OCI-LY1 (cell line): ENCODE measurements around the gene ZDHHC12.

ENCODE experiments used
- H2AFZ ChIP-seq: fragments of 200-600 bp; sonication (generic), shearing (Covaris generic); 2 replicates; pipeline ENCODE4 v1.6.0; 2014; ENCODE audit warnings: antibody characterized with exemption, mild to moderate bottlenecking, low read length
- H3F3A ChIP-seq: fragments of 200-600 bp; sonication (generic), shearing (Covaris generic); 2 replicates; pipeline ENCODE4 v1.6.0; 2014; ENCODE audit warnings: mild to moderate bottlenecking, antibody characterized with exemption, low read length, moderate library complexity; ENCODE audit not compliant: insufficient read depth
- H3K27ac ChIP-seq: fragments of 200-600 bp; sonication (generic); 2 replicates; pipeline ENCODE4 v1.5.1; 2014; ENCODE audit warnings: low read length, mixed run types, mild to moderate bottlenecking, low read depth; ENCODE audit not compliant: poor library complexity, severe bottlenecking
- H3K27me3 ChIP-seq: fragments of 200-600 bp; sonication (generic); 2 replicates; pipeline ENCODE4 v1.6.0; 2014; ENCODE audit warnings: antibody characterized with exemption, mild to moderate bottlenecking, low read length, moderate library complexity; ENCODE audit not compliant: insufficient read depth
- H3K36me3 ChIP-seq: fragments of 200-600 bp; sonication (generic); 2 replicates; pipeline ENCODE4 v1.6.1; 2014; ENCODE audit warnings: mild to moderate bottlenecking, antibody characterized with exemption, low read length, moderate library complexity, mixed read lengths; ENCODE audit not compliant: insufficient read depth
- H3K4me1 ChIP-seq: fragments of 200-600 bp; sonication (generic); 2 replicates; pipeline ENCODE4 v1.5.1; 2014; ENCODE audit warnings: mild to moderate bottlenecking, low read length, moderate library complexity; ENCODE audit not compliant: insufficient read depth, severe bottlenecking
- H3K4me2 ChIP-seq: fragments of 200-600 bp; sonication (generic), shearing (Covaris generic); 2 replicates; pipeline ENCODE4 v1.6.1; 2014; ENCODE audit warnings: low read length
- H3K4me3 ChIP-seq: fragments of 200-600 bp; sonication (generic); 2 replicates; pipeline ENCODE4 v1.5.1; 2014; ENCODE audit warnings: low read length, low read depth, mild to moderate bottlenecking, mixed read lengths; ENCODE audit not compliant: poor library complexity, severe bottlenecking
- H3K79me2 ChIP-seq: fragments of 200-600 bp; shearing (Covaris generic); 2 replicates; pipeline ENCODE4 v1.6.1; 2016; ENCODE audit warnings: mixed run types, low read length, mixed read lengths; ENCODE audit not compliant: insufficient read depth
- H3K9ac ChIP-seq: fragments of 200-600 bp; sonication (generic), shearing (Covaris generic); 2 replicates; pipeline ENCODE4 v1.6.1; 2014; ENCODE audit warnings: mild to moderate bottlenecking, low read length, mixed read lengths
- H3K9me2 ChIP-seq: fragments of 200-600 bp; sonication (generic), shearing (Covaris generic); 2 replicates; pipeline ENCODE4 v1.6.1; 2014; ENCODE audit warnings: low read depth, mild to moderate bottlenecking, low read length, mixed read lengths
- H3K9me3 ChIP-seq: fragments of 200-600 bp; shearing (Covaris generic); 2 replicates; pipeline ENCODE4 v1.6.1; 2014; ENCODE audit warnings: low read length, mixed read lengths
- H4K20me1 ChIP-seq: fragments of 200-600 bp; sonication (generic), shearing (Covaris generic); 2 replicates; pipeline ENCODE4 v1.6.0; 2016; ENCODE audit warnings: mild to moderate bottlenecking, low read length; ENCODE audit not compliant: insufficient read depth
- CTCF ChIP-seq: fragments of 200-600 bp; sonication (generic), shearing (Covaris generic); IDR thresholded peaks from 2 replicates; pipeline ENCODE4 v1.5.1; 2017; ENCODE audit warnings: mild to moderate bottlenecking, antibody characterized with exemption, low read length, moderate library complexity, mixed read lengths
- EZH2 ChIP-seq: fragments of 200-600 bp; sonication (generic), shearing (Covaris generic); IDR thresholded peaks from 2 replicates; pipeline ENCODE4 v1.8.0; 2017; ENCODE audit warnings: borderline replicate concordance, mixed run types, mild to moderate bottlenecking, antibody characterized with exemption, low read length, moderate library complexity, mixed read lengths

The ZDHHC12 gene

GRCh38 chr9:128757602-128758001 lies 33.7 kb upstream of the ZDHHC12 start:
- H3K4me2 ChIP-seq = no peak overlapping the region
- H3K36me3 ChIP-seq = peaks cover 7% of the 10 kb centered on the region; the same call in 1 of the 2 replicates
- H3K9ac ChIP-seq = no peak overlapping the region
- H3F3A ChIP-seq = 0 out of 2 replicates have a peak, but pooled peaks cover 3% of the 10 kb centered on the region
- H2AFZ ChIP-seq = no peak overlapping the region
- H3K4me3 ChIP-seq = no peak overlapping the region
- H3K9me2 ChIP-seq = no peaks in the 10 kb centered on the region
- H3K9me3 ChIP-seq = no peaks in the 10 kb centered on the region
- TF ChIP-seq CTCF (no peak), EZH2 (no peak)
- no peaks in the 10 kb centered on the region for H4K20me1 ChIP-seq
- no peaks in the 10 kb centered on the region for H3K79me2 ChIP-seq
- no peak overlapping the region for H3K27ac ChIP-seq
- H3K27me3 ChIP-seq = no peaks in the 10 kb centered on the region
- H3K4me1 ChIP-seq = no peaks in the 10 kb centered on the region

GRCh38 chr9:128753627-128754026 lies 29.7 kb upstream of the ZDHHC12 start:
- Histone ChIP-seq H3K27me3 (no peaks in the 10 kb centered on the region), H3K9ac (no peak overlapping the region), H3K4me1 (no peaks in the 10 kb centered on the region), H3K4me2 (no peak overlapping the region), H3K4me3 (no peak overlapping the region), H3K9me2 (no peaks in the 10 kb centered on the region), H3K36me3 (peaks cover 24% of the 10 kb centered on the region; the same call in 1 of the 2 replicates), H2AFZ (no peak overlapping the region), H3K79me2 (no peaks in the 10 kb centered on the region), H3K9me3 (no peaks in the 10 kb centered on the region), H4K20me1 (no peaks in the 10 kb centered on the region), H3K27ac (no peak overlapping the region), H3F3A (0 out of 2 replicates have a peak, but pooled peaks cover 3% of the 10 kb centered on the region)
- TF ChIP-seq EZH2 (no peak), CTCF (no peak)

DNA sequence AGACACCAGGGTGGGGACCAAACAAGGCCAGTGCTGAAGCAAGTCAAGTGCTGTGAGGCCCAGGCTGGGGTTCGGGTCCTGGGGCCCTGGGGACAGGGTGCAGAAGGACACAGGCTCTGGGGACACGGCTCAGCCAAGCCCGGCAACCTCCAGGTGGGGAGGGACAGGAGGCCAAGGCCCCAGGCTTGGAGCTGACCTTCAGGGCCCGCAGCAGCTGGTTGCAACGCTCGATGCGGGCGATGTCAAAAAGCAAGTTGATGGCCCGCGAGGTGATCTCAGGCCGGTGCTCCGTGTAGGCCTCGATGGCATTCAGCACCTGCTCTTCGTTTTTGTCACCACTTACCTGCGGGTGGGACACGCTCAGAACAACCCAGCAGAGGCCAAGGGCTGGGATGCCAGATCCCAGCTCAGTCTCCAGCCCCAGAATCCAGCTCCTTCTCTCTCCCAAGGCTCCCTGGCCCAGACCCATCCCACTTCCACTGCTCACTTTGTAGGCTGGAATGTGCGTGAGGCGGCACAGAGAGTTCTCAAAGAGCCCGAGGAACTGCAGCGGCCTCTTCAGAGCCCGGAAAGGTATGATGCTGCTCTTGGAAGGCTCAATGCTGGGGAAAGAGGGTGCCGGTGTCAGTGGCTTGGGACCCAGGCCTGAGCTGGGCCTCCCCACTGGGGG lies 27.1 kb upstream of the ZDHHC12 start:
- Histone ChIP-seq H3K79me2 (no peaks in the 10 kb centered on the region), H3K4me1 (no peaks in the 10 kb centered on the region), H3K27me3 (no peaks in the 10 kb centered on the region), H3K4me3 (no peak overlapping the region), H3K9me3 (no peaks in the 10 kb centered on the region), H3F3A (no peaks in the 10 kb centered on the region), H2AFZ (no peak overlapping the region), H3K9me2 (no peaks in the 10 kb centered on the region), H3K4me2 (no peak overlapping the region), H4K20me1 (no peaks in the 10 kb centered on the region), H3K27ac (no peak overlapping the region), H3K36me3 (peaks cover 24% of the 10 kb centered on the region; the same call in 1 of the 2 replicates), H3K9ac (no peak overlapping the region)
- TF ChIP-seq CTCF (no peak), EZH2 (no peak)
